HepG2 (cell line): ENCODE results near the gene ADARB1. TPM values are rescaled to one million over a fixed set of nuclear protein-coding genes. Genes with fewer than 3 reads are reported as not detected.

Source experiments
- ATRX ChIP-seq: sonication (generic); formaldehyde crosslinking; IDR thresholded peaks from 2 replicates; pipeline ENCODE4 v1.4.0; 2020; ENCODE audit warnings: missing genetic modification reagents, borderline replicate concordance
- CEBPB ChIP-seq: IDR thresholded peaks from 2 replicates; pipeline ENCODE4 v1.6.1; 2011; ENCODE audit warnings: low read depth, low read length, improper control_type of control experiment, borderline replicate concordance
- CREB1 ChIP-seq, 2 experiments: fragments of 450-650 bp in 1 of 2; IDR thresholded peaks; 2 replicates each; pipeline ENCODE4 v1.6.1; 2016 to 2017; ENCODE audit warnings: control low read depth in 1 of 2, mild to moderate bottlenecking in 1 of 2, missing compliant biosample characterization in 1 of 2, missing genetic modification characterization in 1 of 2
- FIP1L1 ChIP-seq: fragments of 200-400 bp; formaldehyde crosslinking; IDR thresholded peaks from 2 replicates; pipeline ENCODE4 v1.6.1; 2018; ENCODE audit warnings: low read depth, mild to moderate bottlenecking, low read length, moderate library complexity, borderline replicate concordance; ENCODE audit not compliant: insufficient read depth
- HMGXB3 ChIP-seq: sonication (generic); formaldehyde crosslinking; IDR thresholded peaks from 2 replicates; pipeline ENCODE4 v1.4.0; 2020; ENCODE audit warnings: missing genetic modification reagents, borderline replicate concordance
- HOXD1 ChIP-seq: sonication (generic); formaldehyde crosslinking; IDR thresholded peaks from 2 replicates; pipeline ENCODE4 v1.5.0; 2020; ENCODE audit warnings: missing genetic modification reagents
- MXD4 ChIP-seq: IDR thresholded peaks from 2 replicates; pipeline ENCODE4 v1.6.1; 2016; ENCODE audit warnings: mild to moderate bottlenecking, missing biosample characterization, missing genetic modification reagents
- MZF1 ChIP-seq: sonication (generic); formaldehyde crosslinking; IDR thresholded peaks from 2 replicates; pipeline ENCODE4 v1.8.1; 2023; ENCODE audit warnings: mild to moderate bottlenecking, missing genetic modification reagents, borderline replicate concordance
- PLSCR1 ChIP-seq: sonication (generic); formaldehyde crosslinking; IDR thresholded peaks from 2 replicates; pipeline ENCODE4 v1.5.0; 2020; ENCODE audit warnings: missing genetic modification reagents, mild to moderate bottlenecking, borderline replicate concordance
- RAD21 ChIP-seq: fragments of 450-650 bp; formaldehyde crosslinking; IDR thresholded peaks from 2 replicates; pipeline ENCODE4 v1.5.0; 2020; ENCODE audit warnings: mild to moderate bottlenecking
- STAG1 ChIP-seq: sonication (generic); formaldehyde crosslinking; IDR thresholded peaks from 2 replicates; pipeline ENCODE4 v1.4.0; 2020; ENCODE audit warnings: missing genetic modification reagents
- TEAD3 ChIP-seq: optimal IDR thresholded peaks from 2 replicates; pipeline ENCODE3; 2016; ENCODE audit warnings: borderline replicate concordance
- YEATS2 ChIP-seq: sonication (generic); formaldehyde crosslinking; IDR thresholded peaks from 2 replicates; pipeline ENCODE4 v1.4.0; 2020; ENCODE audit warnings: missing genetic modification reagents, borderline replicate concordance
- ZBTB14 ChIP-seq: sonication (generic); formaldehyde crosslinking; IDR thresholded peaks from 2 replicates; pipeline ENCODE4 v1.4.0; 2020; ENCODE audit warnings: missing genetic modification reagents
- ZNF224 ChIP-seq: sonication (generic); formaldehyde crosslinking; IDR thresholded peaks from 2 replicates; pipeline ENCODE4 v1.5.0; 2020; ENCODE audit warnings: mild to moderate bottlenecking, missing genetic modification reagents
- ZNF234 ChIP-seq: sonication (generic); formaldehyde crosslinking; conservative IDR thresholded peaks from 2 replicates; pipeline ENCODE4 v1.5.1; 2020; ENCODE audit warnings: mild to moderate bottlenecking, missing genetic modification reagents
- ZNF274 ChIP-seq: sonication (generic); formaldehyde crosslinking; IDR thresholded peaks from 2 replicates; pipeline ENCODE4 v1.5.1; 2020; ENCODE audit warnings: mild to moderate bottlenecking, missing genetic modification reagents
- ZNF280B ChIP-seq: sonication (generic); formaldehyde crosslinking; IDR thresholded peaks from 2 replicates; pipeline ENCODE4 v1.5.0; 2020; ENCODE audit warnings: missing genetic modification reagents, mild to moderate bottlenecking, borderline replicate concordance
- ZNF572 ChIP-seq: sonication (generic); formaldehyde crosslinking; IDR thresholded peaks from 2 replicates; pipeline ENCODE4 v1.5.1; 2020; ENCODE audit warnings: mild to moderate bottlenecking, missing genetic modification reagents
- polyA plus RNA-seq, 8 experiments: library from polyadenylated mRNA; depleted of rRNA in 3 of 8; stranded (reverse) in 7 of 8; unstranded in 1 of 8; fragments of >200 nt; fragmentation: Illumina TruSeq in 4 of 8; extraction: Trizol in 4 of 8; gene quantifications; 2 replicates each; pipeline versions ENCODE4 v1.2.1 to v1.2.3, GENCODE V29; 2011 to 2016; ENCODE audit warnings: low read depth in 4 of 8, missing spikeins in 1 of 8, mixed read lengths in 1 of 8; ENCODE audit not compliant: insufficient read depth in 1 of 8
- total RNA-seq, 5 experiments: library from RNA; depleted of rRNA; stranded (reverse); fragments of >200 nt; fragmentation: Illumina TruSeq; extraction: Trizol; gene quantifications; 2 replicates each; pipeline ENCODE4 v1.2.3, GENCODE V29; 2016; ENCODE audit warnings: low read depth in 1 of 5
- TF ChIP-seq, protein P1 (sequence below): sonication (generic); formaldehyde crosslinking; IDR thresholded peaks from 2 replicates; pipeline ENCODE4 v1.9.0; 2021; ENCODE audit warnings: missing genetic modification reagents, mild to moderate bottlenecking, borderline replicate concordance

ADARB1 gene
- total and polyA plus RNA-seq, 2 of the 13 experiments (the other 11 are each of a cell fraction or from before 2014, with no cell fraction given), result 6.6 to 10.0 TPM

DNA sequence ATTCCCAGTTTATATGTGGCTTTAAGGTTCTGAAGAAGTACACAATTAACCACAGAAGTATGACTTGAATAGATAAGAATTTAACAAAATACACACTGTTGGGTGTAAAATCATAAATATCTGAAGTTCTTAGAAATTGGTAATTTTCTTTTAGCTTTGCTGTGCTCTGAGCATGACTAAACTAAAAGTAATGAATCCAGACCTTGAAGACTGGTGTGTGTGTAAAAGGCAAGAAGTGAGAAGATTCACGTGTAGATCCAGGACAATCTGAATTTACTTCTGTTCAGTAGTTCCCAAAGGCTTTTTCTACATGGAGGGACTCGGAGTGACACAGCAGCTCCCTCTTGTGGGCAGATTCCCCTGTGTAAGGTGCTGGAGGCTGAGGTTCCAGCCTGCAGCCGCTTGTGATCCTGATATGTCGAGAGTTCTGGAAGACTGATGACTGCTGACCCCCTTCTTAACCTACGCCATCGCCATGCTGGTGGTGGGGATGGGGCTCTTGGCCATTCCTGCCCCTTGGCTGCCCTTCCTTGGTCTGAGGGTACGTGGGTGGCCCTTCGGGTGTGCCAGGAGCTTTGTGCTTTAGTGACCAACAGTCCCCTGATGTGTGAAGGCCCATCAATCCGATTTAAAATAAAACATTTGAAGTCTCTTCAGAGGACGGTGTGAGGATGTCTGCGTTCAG, 62.7 kb downstream of the ADARB1 start (continued):
- TF ChIP-seq HOXD1 (CRISPR knock-in tag) (no peak), FIP1L1 (no peak), CEBPB (no peak), RAD21 (CRISPR knock-in tag) (peak; percentile 38; the same call in 1 of the 2 replicates), YEATS2 (CRISPR knock-in tag) (no peak), MZF1 (no peak), ZBTB14 (CRISPR knock-in tag) (no peak), ZNF274 (CRISPR knock-in tag) (no peak), MXD4 (CRISPR knock-in tag) (no peak), ZNF280B (CRISPR knock-in tag) (no peak), HMGXB3 (CRISPR knock-in tag) (no peak), TEAD3 (CRISPR knock-in tag) (peak; percentile 64), PLSCR1 (no peak), ZNF224 (no peak), CREB1 (IDR thresholded peaks at IDR 0.05) (no peak), CREB1 (CRISPR knock-in tag; IDR thresholded peaks at IDR 0.05) (no peak), ZNF572 (CRISPR knock-in tag) (no peak), ZNF234 (CRISPR knock-in tag) (no peak), STAG1 (CRISPR knock-in tag) (peak; percentile 82), ATRX (CRISPR knock-in tag) (no peak)
- TF ChIP-seq, protein P1, sequence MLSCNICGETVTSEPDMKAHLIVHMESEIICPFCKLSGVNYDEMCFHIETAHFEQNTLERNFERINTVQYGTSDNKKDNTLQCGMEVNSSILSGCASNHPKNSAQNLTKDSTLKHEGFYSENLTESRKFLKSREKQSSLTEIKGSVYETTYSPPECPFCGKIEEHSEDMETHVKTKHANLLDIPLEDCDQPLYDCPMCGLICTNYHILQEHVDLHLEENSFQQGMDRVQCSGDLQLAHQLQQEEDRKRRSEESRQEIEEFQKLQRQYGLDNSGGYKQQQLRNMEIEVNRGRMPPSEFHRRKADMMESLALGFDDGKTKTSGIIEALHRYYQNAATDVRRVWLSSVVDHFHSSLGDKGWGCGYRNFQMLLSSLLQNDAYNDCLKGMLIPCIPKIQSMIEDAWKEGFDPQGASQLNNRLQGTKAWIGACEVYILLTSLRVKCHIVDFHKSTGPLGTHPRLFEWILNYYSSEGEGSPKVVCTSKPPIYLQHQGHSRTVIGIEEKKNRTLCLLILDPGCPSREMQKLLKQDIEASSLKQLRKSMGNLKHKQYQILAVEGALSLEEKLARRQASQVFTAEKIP (CRISPR knock-in tag), result no peak
